Fibroblast of lung (primary cell): ENCODE results near the gene GNL1. TPM values are rescaled to one million over a fixed set of nuclear protein-coding genes. Genes with fewer than 3 reads are reported as not detected.

Experiments
- polyA plus RNA-seq, 2 donors: library from polyadenylated mRNA; depleted of rRNA in 1 of 2; stranded (reverse) in 1 of 2; unstranded in 1 of 2; fragments of >200 nt; gene quantifications; 2 replicates each; pipeline ENCODE4 v1.2.1, GENCODE V29; 2011 to 2012; ENCODE audit warnings: missing spikeins in 1 of 2
- total RNA-seq: library from RNA; depleted of rRNA; stranded (reverse); fragments of >200 nt; gene quantifications from 2 replicates; pipeline ENCODE4 v1.2.1, GENCODE V29; 2014

GNL1 gene
- total and polyA plus RNA-seq, 2 donors (not counting 1 experiment from before 2014, with no cell fraction given), result 33.4 to 67.0 TPM

Other genes starting within 250 kb of the GNL1 start
- 10.3 and 11.9 TPM in 2 replicates for gene TRIM39, start 229.6 kb downstream of the GNL1 start, total RNA-seq
- 6.7 and 7.8 TPM in 2 replicates for gene TRIM39, start 229.6 kb downstream of the GNL1 start, polyA plus RNA-seq
- gene RPP21, start 211.3 kb downstream of the GNL1 start, total RNA-seq, result 30.2 and 34.7 TPM in 2 replicates
- gene RPP21, start 211.3 kb downstream of the GNL1 start, polyA plus RNA-seq, result 16.7 and 20.5 TPM in 2 replicates
- 213 and 254 TPM in 2 replicates for gene HLA-E, start 67.0 kb downstream of the GNL1 start, total RNA-seq
- gene HLA-E, start 67.0 kb downstream of the GNL1 start, polyA plus RNA-seq, result 115 and 183 TPM in 2 replicates
- 5.1 and 6.6 TPM in 2 replicates for gene PRR3, start 806 bp upstream of the GNL1 start, total RNA-seq
- gene PRR3, start 806 bp upstream of the GNL1 start, polyA plus RNA-seq, result 19.0 and 23.2 TPM in 2 replicates
- gene ABCF1, start 15.0 kb upstream of the GNL1 start, total RNA-seq, result 35.5 and 37.2 TPM in 2 replicates
- 49.2 and 62.6 TPM in 2 replicates for gene ABCF1, start 15.0 kb upstream of the GNL1 start, polyA plus RNA-seq
- 18.2 and 28.2 TPM in 2 replicates for gene PPP1R10, start 60.8 kb upstream of the GNL1 start, total RNA-seq
- gene PPP1R10, start 60.8 kb upstream of the GNL1 start, polyA plus RNA-seq, result 25.2 and 35.5 TPM in 2 replicates
- 76.8 and 85.5 TPM in 2 replicates for gene MRPS18B, start 61.4 kb upstream of the GNL1 start, total RNA-seq
- gene MRPS18B, start 61.4 kb upstream of the GNL1 start, polyA plus RNA-seq, result 53.1 and 79.5 TPM in 2 replicates
- 3.9 and 5.1 TPM in 2 replicates for gene ATAT1, start 70.4 kb upstream of the GNL1 start, total RNA-seq
- gene ATAT1, start 70.4 kb upstream of the GNL1 start, polyA plus RNA-seq, result 6.8 and 8.8 TPM in 2 replicates
- 2.5 and 4.4 TPM in 2 replicates for gene C6orf136, start 90.6 kb upstream of the GNL1 start, total RNA-seq
- 3.6 and 6.3 TPM in 2 replicates for gene C6orf136, start 90.6 kb upstream of the GNL1 start, polyA plus RNA-seq
- gene DHX16, start 116.5 kb upstream of the GNL1 start, total RNA-seq, result 33.1 and 34.8 TPM in 2 replicates
- 22.5 and 33.2 TPM in 2 replicates for gene DHX16, start 116.5 kb upstream of the GNL1 start, polyA plus RNA-seq
- gene PPP1R18, start 130.2 kb upstream of the GNL1 start, total RNA-seq, result 44.4 and 63.4 TPM in 2 replicates
- gene PPP1R18, start 130.2 kb upstream of the GNL1 start, polyA plus RNA-seq, result 92.6 and 122 TPM in 2 replicates
- 1.5 and 2.5 TPM in 2 replicates for gene NRM, start 134.5 kb upstream of the GNL1 start, total RNA-seq
- 18.3 and 39.6 TPM in 2 replicates for gene NRM, start 134.5 kb upstream of the GNL1 start, polyA plus RNA-seq
- gene MDC1, start 160.8 kb upstream of the GNL1 start, total RNA-seq, result 3.3 and 5.0 TPM in 2 replicates
- gene MDC1, start 160.8 kb upstream of the GNL1 start, polyA plus RNA-seq, result 3.3 and 7.4 TPM in 2 replicates
- 432 and 551 TPM in 2 replicates for gene TUBB, start 163.9 kb upstream of the GNL1 start, total RNA-seq
- gene TUBB, start 163.9 kb upstream of the GNL1 start, polyA plus RNA-seq, result 1,493 and 2,513 TPM in 2 replicates
- 136 and 180 TPM in 2 replicates for gene FLOT1, start 186.2 kb upstream of the GNL1 start, total RNA-seq
- gene FLOT1, start 186.2 kb upstream of the GNL1 start, polyA plus RNA-seq, result 301 TPM in 2 replicates
- 42.9 and 43.3 TPM in 2 replicates for gene IER3, start 188.1 kb upstream of the GNL1 start, total RNA-seq
- gene IER3, start 188.1 kb upstream of the GNL1 start, polyA plus RNA-seq, result 34.2 and 102 TPM in 2 replicates